B cell (primary cell): ENCODE results near the gene RRAD. TPM values are rescaled to one million over a fixed set of nuclear protein-coding genes. Genes with fewer than 3 reads are reported as not detected.
A peak's percentile ranks its signal among the peaks of the same experiment; 100 is the strongest.

Source experiments
- ATAC-seq: fragments of 200-7000 bp; cut with Tn5 transposase; one replicate; pipeline ENCODE4 v1.10.0; 2021; ENCODE audit warnings: low read depth, mild to moderate bottlenecking, moderate number of reproducible peaks, moderate library complexity
- CTCF ChIA-PET: fragments of 350-600 bp; sonication (Branson Sonifier 250); formaldehyde crosslinking; loops from one replicate; lab custom pipeline; 2021; ENCODE audit warnings: antibody characterized with exemption, inconsistent platforms; lab: Charles Lee
- POLR2A ChIA-PET: fragments of 350-600 bp; sonication (Branson Sonifier 250); formaldehyde crosslinking; loops from one replicate; lab custom pipeline; 2021; ENCODE audit warnings: antibody characterized with exemption; lab: Charles Lee
- DNase-seq: peaks from one replicate; pipeline ENCODE4 v3.0.0; 2013
- H2AFZ ChIP-seq: 2 replicates; pipeline ENCODE4 v1.6.1; 2012; ENCODE audit warnings: mild to moderate bottlenecking, low read depth, low read length; ENCODE audit not compliant: insufficient read depth, poor library complexity, severe bottlenecking
- H3K27ac ChIP-seq, 2 donors: 1 replicate in 1 of 2; 2 replicates in 1 of 2; pipeline ENCODE4 v1.5.1; 2012 to 2013; ENCODE audit warnings: low read length in 2 of 2, mild to moderate bottlenecking in 2 of 2, moderate library complexity in 1 of 2
- H3K27me3 ChIP-seq, 4 experiments: fragments of 200-600 bp in 1 of 4; sonication (generic) in 1 of 4; replicated peaks in 1 of 4; 1 replicate in 2 of 4; 2 replicates in 2 of 4; pipeline versions ENCODE4 v1.6.1 to v1.7.0; 2013 to 2016; ENCODE audit warnings: low read length in 3 of 4, mild to moderate bottlenecking in 2 of 4, mixed read lengths in 1 of 4, moderate library complexity in 1 of 4; ENCODE audit not compliant: insufficient read depth in 4 of 4, control insufficient read depth in 3 of 4; ENCODE audit errors: control extremely low read depth in 1 of 4
- H3K36me3 ChIP-seq, 2 experiments: replicated peaks in 1 of 2; 1 replicate in 1 of 2; 2 replicates in 1 of 2; pipeline versions ENCODE4 v1.6.1 to v1.7.1; 2013; ENCODE audit warnings: low read length in 1 of 2; ENCODE audit not compliant: insufficient read depth in 2 of 2, control insufficient read depth in 1 of 2; ENCODE audit errors: control extremely low read depth in 1 of 2, extremely low read depth in 1 of 2
- H3K4me1 ChIP-seq, 2 donors: fragments of 200-600 bp in 1 of 2; sonication (generic) in 1 of 2; 1 replicate in 1 of 2; 2 replicates in 1 of 2; pipeline versions ENCODE4 v1.5.1 to v1.6.1; 2013 to 2017; ENCODE audit warnings: low read length in 2 of 2; ENCODE audit not compliant: control insufficient read depth in 2 of 2, insufficient read depth in 2 of 2
- H3K4me2 ChIP-seq: replicated peaks from 2 replicates; pipeline ENCODE3; 2012; ENCODE audit warnings: mild to moderate bottlenecking, low read depth, low read length; ENCODE audit not compliant: poor library complexity, severe bottlenecking
- H3K4me3 ChIP-seq, 5 experiments: fragments of 200-600 bp in 1 of 5; sonication (generic) in 1 of 5; 1 replicate in 3 of 5; 2 replicates in 2 of 5; pipeline versions ENCODE4 v1.5.1 to v1.7.0; 2011 to 2016; ENCODE audit warnings: low read length in 4 of 5, mild to moderate bottlenecking in 4 of 5, low read depth in 2 of 5, control low read depth in 1 of 5, moderate library complexity in 1 of 5; ENCODE audit not compliant: insufficient read depth in 1 of 5; ENCODE audit errors: control extremely low read depth in 1 of 5, extremely low read depth in 1 of 5
- H3K79me2 ChIP-seq: fragments of 200-600 bp; sonication (generic); one replicate; pipeline ENCODE4 v1.6.0; 2016; ENCODE audit warnings: low read length; ENCODE audit not compliant: control insufficient read depth, insufficient read depth
- H3K9ac ChIP-seq: fragments of 200-600 bp; sonication (generic); 2 replicates; pipeline ENCODE4 v1.6.1; 2017; ENCODE audit warnings: mild to moderate bottlenecking, low read length, moderate library complexity
- H3K9me3 ChIP-seq, 3 donors: one replicate each; pipeline versions ENCODE4 v1.6.1 to v1.7.1; 2013; ENCODE audit warnings: low read length in 2 of 3; ENCODE audit not compliant: control insufficient read depth in 2 of 3, insufficient read depth in 1 of 3; ENCODE audit errors: control extremely low read depth in 1 of 3
- H4K20me1 ChIP-seq: 2 replicates; pipeline ENCODE4 v1.6.0; 2012; ENCODE audit warnings: mild to moderate bottlenecking, low read length; ENCODE audit not compliant: insufficient read depth, control insufficient read depth, poor library complexity, severe bottlenecking
- H3K27ac Mint-ChIP-seq: one replicate; pipeline ENCODE4 v1.8.0; 2021; ENCODE audit warnings: mixed read lengths
- H3K27me3 Mint-ChIP-seq: one replicate; pipeline ENCODE4 v1.8.0; 2021; ENCODE audit warnings: mixed read lengths
- H3K4me1 Mint-ChIP-seq: one replicate; pipeline ENCODE4 v1.8.0; 2021; ENCODE audit warnings: mixed read lengths
- H3K4me3 Mint-ChIP-seq: one replicate; pipeline ENCODE4 v1.8.0; 2021; ENCODE audit warnings: mixed read lengths
- H3K9me3 Mint-ChIP-seq: one replicate; pipeline ENCODE4 v1.8.0; 2022; ENCODE audit warnings: mixed read lengths; ENCODE audit not compliant: insufficient read depth
- CTCF ChIP-seq: fragments of 200-600 bp; IDR thresholded peaks from one replicate; pipeline ENCODE4 v1.8.0; 2022; ENCODE audit warnings: antibody characterized with exemption, mild to moderate bottlenecking
- EZH2 ChIP-seq: IDR thresholded peaks from 2 replicates; pipeline ENCODE4 v1.6.1; 2012; ENCODE audit warnings: borderline replicate concordance, low read depth, mild to moderate bottlenecking, moderate library complexity, low read length; ENCODE audit not compliant: insufficient read depth, poor library complexity, severe bottlenecking
- WGBS: methylation state at CpG from one replicate; pipeline ENCODE4 v1.1.5; 2013; ENCODE audit warnings: missing lambda C conversion rate; ENCODE audit not compliant: insufficient coverage; 5-methylcytosine and 5-hydroxymethylcytosine counted together
- intact Hi-C: fragments of 100-400 bp; cut with micrococcal nuclease; formaldehyde crosslinking; loops from one replicate; pipeline ENCODE4 v1.10.0; 2022
- polyA plus RNA-seq: library from polyadenylated mRNA; depleted of rRNA; stranded (reverse); fragments of >200 nt; gene quantifications from 2 replicates; pipeline ENCODE4 v1.2.3, GENCODE V29; 2012
- total RNA-seq, 2 donors: library from RNA; stranded (reverse); fragments of 120-200 nt in 1 of 2; gene quantifications; 1 replicate in 1 of 2; 2 replicates in 1 of 2; pipeline versions ENCODE4 v1.2.3 to v1.2.4, GENCODE V29; 2013 to 2022

RRAD gene
- total and polyA plus RNA-seq, 2 donors (not counting 1 experiment from before 2014, with no cell fraction given): 0.64 to 1.9 TPM

- Mint-ChIP-seq H3K9me3 (no peaks in the 10 kb centered on the region), H3K4me1 (peaks cover 18% of the 10 kb centered on the region), H3K27me3 (peaks cover 53% of the 10 kb centered on the region), H3K27ac (no peak overlapping the region), H3K4me3 (peak overlapping the region; percentile 6)
- no peak overlapping the region for H3K4me2 ChIP-seq
- H3K4me3 ChIP-seq: no peak overlapping the region
- H3K9ac ChIP-seq: no peak overlapping the region
- POLR2A ChIA-PET: no interaction called here
- H3K79me2 ChIP-seq: no peaks in the 10 kb centered on the region
- no peak for TF ChIP-seq EZH2
- TF ChIP-seq CTCF: no peak
- H4K20me1 ChIP-seq: no peaks in the 10 kb centered on the region
- H2AFZ ChIP-seq: no peak overlapping the region
- CTCF ChIA-PET: interaction anchor here (1.2 to 3.3 kb wide), 2 partner anchors 55 to 206 kb away, joined by 4 to 13 read pairs; no protein-coding TSS in a partner anchor
- intact Hi-C loops: no loop called here
- H3K27me3 ChIP-seq: peaks cover 0 to 39% (median 22%) of the 10 kb centered on the region in 4 experiments
- no peaks in the 10 kb centered on the region for H3K36me3 ChIP-seq
- H3K9me3 ChIP-seq: peaks cover 0 to 12% (median 0%) of the 10 kb centered on the region in 3 donors
- ATAC-seq (no peak), DNase-seq (no peak)
- peaks cover 15 to 26% of the 10 kb centered on the region in 2 donors for H3K4me1 ChIP-seq
- H3K27ac ChIP-seq: no peak overlapping the region
- 87% methylated on average over 6 of the region's 6 CpGs for WGBS
These were observed 24.1 kb upstream of the RRAD start for GRCh38 chr16:66949472-66949871.

GRCh38 chr16:66948837-66949225, 23.5 kb upstream of the RRAD start:
- H3K27ac Mint-ChIP-seq: no peak overlapping the region
- ATAC-seq: no peak

More at GRCh38 chr16:66948837-66949225, 23.5 kb upstream of the RRAD start:
- Histone ChIP-seq H4K20me1 (no peaks in the 10 kb centered on the region), H3K4me1 (peaks cover 15 to 24% of the 10 kb centered on the region in 2 donors), H3K4me2 (peak overlapping the region; percentile 75), H3K9ac (peak overlapping the region; percentile 57), H3K36me3 (no peaks in the 10 kb centered on the region), H3K27ac (no peak overlapping the region), H3K27me3 (peaks cover 0 to 39% (median 22%) of the 10 kb centered on the region in 4 experiments), H3K79me2 (no peaks in the 10 kb centered on the region), H3K4me3 (peak overlapping the region in 2 of 5 experiments; percentile 49 to 59), H3K9me3 (peaks cover 0 to 12% (median 0%) of the 10 kb centered on the region in 3 donors), H2AFZ (peak overlapping the region; percentile 36)
- Mint-ChIP-seq H3K27me3 (peaks cover 49% of the 10 kb centered on the region), H3K9me3 (no peaks in the 10 kb centered on the region), H3K4me3 (peak overlapping the region; percentile 93), H3K4me1 (peaks cover 18% of the 10 kb centered on the region)
- no peak for TF ChIP-seq EZH2
- TF ChIP-seq CTCF: no peak
- WGBS: 23% methylated on average over 18 of the region's 21 CpGs
- POLR2A ChIA-PET: no interaction called here
- CTCF ChIA-PET: interaction anchor here (3.3 kb wide), 1 partner anchor 206 kb away, joined by 13 read pairs; no protein-coding TSS in a partner anchor
- intact Hi-C loops: no loop called here
- DNase-seq: no peak
